T-helper 1 cell (primary cell): Measurements from ENCODE around the gene PCCA.
"Not testable (repeated sequence)": the region's sequence is repeated elsewhere in the genome, so short reads cannot be mapped to it uniquely, and the experiment has no call there.

Experiments
- DNase-seq, 5 donors: peaks; one replicate each; pipeline ENCODE4 v3.0.0-alpha.2; 2012 to 2020

Gene PCCA

DNA sequence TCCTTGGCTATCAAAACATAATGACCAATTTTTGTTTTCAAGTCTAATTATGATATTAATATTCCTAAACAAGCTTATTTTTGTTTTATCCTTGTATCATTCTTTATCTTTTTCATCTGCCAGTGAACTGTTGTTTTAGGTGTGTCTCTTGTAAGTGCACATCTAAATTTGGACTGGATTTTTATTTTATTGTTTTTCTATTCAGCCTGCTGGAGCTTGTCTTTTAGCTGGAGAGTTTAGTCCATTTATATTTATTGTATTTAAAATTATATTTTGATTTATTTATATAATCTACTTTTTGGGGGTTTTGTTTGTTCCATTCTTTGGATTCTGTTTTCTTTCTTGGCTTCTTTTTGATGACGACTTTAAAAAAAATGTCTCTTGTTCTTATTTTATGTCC lies 159.0 kb downstream of the PCCA start:
- DNase-seq = no peak

DNA sequence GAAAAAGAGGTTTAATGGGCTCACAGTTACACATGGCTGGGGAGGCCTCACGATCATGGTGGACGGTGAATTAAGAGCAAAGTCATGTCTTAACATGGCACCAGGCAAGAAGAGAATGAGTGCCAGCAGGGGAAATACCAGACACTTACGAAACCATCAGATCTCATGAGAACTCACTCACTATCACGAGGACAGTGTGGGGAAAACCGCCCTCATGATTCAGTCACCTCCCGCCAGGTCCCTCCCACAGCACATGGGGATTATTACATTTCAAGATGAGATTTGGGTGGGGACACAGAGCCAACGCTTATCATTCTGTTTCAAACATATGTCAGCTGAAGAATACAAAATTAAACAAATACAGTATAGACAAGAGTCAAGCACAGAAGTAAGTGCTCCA lies 165.1 kb downstream of the PCCA start:
- DNase-seq = no peak

DNA sequence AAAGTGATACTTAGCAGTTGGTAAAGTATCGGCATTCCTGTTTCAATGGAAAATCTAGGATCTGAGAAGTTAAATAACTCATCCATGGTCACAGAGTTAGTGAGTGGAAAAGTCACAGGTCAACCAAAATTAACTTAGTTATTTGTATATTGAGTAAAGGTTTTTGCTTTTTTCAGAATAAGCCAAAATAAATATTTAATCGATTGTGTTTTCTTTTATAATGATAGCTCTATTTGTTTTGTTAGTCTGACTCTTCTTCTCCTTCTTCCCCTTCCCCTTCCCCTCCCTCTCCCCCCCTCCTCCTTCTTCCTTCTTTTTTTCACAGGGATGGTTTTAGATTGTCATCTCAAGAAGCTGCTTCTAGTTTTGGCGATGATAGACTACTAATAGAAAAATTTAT lies 173.5 kb downstream of the PCCA start:
- no peak for DNase-seq

DNA sequence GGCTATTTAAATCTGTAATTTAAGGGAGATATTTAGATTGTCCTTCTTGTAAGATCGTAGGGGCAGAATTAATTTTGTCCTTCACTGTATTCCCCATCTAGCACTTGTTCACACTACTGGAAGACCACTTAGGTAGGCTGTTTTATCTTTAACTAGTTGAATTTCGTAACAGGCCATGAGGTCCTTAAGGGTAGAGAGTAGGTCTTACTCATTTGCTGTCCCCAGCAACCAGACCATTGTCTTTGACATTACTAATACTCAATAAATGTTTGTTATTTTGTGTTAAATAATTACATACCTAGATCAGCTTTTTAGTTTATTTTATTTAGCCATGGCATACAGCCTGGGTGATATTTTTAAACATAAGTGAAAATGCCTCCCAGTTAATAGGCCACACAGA lies 177.1 kb downstream of the PCCA start:
- DNase-seq = no peak

DNA sequence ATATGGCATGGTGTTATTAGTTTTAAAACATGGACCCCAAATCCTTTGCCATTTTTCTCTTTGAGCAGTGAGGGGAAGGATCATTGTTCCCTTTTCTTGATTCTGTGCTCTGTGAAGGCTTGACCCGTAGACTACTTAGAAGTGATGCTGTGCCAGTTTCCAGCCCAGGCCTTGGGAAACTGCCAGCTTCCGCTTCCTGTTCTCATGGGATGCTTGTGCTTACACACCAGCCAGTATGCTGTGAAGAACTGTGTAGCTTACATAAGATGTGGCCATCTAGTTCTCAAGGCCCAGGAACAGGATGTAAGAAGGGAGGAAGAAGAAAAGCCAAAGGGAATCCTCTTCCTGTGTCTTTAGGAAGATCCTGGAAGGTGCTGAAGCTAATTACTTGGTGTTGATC lies 180.9 kb downstream of the PCCA start:
- DNase-seq = no peak

DNA sequence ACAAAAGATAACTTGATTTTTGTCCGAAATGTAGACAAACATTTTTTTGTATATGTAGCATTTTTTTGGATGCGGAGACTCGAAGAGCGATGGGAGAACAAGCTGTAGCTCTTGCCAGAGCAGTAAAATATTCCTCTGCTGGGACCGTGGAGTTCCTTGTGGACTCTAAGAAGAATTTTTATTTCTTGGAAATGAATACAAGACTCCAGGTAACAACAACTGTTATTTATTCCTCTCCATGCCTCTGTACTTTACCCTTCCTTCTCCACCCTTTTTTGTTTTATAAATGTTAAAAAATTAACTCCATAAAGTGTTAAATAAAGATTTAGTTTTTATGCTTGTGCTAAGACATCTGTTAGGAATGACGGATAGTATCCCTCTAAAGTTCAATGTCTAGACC lies 184.2 kb downstream of the PCCA start:
- DNase-seq = no peak

DNA sequence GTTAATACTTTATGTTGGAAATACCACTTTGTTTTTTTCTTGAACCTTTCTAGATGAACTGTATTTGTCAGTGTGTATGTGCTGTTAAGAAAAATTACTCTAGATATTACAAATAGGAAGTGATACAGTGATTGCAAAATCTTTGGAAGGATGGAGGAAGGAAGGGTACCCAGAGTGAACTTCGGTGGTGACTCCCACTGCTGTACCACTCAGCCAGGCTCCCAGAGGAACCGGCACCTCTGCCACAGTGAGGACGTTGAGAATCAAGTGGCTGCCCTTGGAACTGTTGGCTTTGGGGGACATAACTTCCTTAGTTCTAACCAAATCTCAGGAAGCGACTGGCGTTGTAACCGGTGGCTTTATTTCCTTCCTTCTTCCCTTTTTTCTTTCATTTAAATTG lies 184.7 kb downstream of the PCCA start:
- DNase-seq = no peak

DNA sequence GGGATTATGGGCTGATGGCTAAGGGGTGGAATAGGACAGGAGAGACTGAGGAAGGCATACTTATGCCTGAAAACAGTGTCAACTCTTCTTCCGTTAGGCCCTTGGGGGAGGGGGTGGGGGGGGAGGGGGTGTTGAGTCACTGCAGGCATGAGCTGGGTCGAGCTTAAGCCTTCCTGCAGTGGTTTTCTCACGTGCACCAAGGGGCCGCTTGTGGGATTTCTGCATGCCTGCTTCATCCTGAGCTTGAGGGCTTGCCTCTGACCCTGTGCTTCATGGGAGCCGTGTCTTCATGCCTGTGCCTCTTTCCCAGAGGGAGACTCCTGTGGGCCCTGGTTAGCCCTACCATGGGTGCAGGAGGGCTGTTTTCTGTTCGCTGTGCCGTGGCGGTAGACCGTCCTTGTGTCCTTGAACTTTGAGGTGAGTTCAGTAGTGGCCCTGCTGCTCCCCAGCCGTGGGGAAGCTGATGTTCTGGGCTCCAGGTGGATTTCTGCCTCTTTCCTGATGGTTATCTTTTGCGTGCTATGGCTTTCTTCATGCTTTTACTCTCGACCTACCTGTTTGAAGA lies 186.1 kb downstream of the PCCA start:
- DNase-seq = no peak

DNA sequence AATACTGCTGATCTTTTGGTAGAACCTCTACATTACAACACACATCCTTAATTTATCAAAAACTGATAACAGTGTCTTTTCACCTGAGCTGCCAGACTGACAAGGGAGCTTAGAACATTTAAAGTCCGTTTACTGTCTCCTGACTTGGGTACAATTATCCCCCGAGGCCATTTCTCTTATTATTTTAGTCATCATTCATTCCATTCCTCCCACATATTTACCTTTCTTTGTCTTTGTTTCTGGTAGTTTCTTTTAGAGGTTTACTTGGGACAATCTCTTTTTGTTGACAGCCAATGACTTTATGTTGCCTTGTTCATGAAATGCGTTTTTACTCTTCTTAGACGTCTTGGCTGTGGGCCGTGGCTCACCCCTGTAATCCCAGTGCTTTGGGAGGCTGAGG lies 186.9 kb downstream of the PCCA start:
- DNase-seq = no peak

DNA sequence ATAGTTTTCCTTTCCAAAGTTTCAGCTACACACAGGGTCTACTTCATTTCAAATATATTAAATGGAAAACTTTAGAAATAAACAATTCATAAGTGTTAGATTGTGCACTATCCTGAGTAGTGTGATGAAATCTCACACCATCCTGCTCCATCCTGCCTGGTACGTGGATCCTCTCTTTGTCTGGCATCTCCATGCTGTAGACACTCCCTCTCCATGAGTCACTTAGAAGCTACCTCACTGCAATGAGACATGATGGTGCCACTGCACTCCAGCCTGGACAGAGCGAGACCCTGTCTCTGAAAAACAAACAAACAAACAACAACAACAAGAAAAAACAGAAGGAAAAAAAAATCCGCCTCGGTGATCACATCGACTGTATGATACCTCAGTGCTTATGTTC lies 191.8 kb downstream of the PCCA start:
- no peak for DNase-seq

DNA sequence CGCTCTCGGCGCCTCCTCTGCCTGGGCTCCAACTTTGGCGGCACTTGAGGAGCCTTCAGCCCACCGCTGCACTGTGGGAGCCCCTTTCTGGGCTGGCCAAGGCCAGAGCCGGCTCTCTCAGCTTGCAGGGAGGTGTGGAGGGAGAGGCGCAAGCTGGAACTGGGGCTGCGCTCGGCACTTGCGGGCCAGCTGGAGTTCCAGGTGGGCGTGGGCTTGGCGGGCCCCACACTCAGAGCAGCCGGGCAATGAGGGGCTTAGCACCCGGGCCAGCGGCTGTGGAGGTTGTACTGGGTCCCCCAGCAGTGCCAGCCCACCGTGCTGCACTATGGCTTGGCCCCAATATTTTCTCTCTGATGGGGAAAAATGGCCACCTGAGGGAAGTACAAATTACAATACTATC lies 193.4 kb downstream of the PCCA start:
- DNase-seq = not testable (repeated sequence)

DNA sequence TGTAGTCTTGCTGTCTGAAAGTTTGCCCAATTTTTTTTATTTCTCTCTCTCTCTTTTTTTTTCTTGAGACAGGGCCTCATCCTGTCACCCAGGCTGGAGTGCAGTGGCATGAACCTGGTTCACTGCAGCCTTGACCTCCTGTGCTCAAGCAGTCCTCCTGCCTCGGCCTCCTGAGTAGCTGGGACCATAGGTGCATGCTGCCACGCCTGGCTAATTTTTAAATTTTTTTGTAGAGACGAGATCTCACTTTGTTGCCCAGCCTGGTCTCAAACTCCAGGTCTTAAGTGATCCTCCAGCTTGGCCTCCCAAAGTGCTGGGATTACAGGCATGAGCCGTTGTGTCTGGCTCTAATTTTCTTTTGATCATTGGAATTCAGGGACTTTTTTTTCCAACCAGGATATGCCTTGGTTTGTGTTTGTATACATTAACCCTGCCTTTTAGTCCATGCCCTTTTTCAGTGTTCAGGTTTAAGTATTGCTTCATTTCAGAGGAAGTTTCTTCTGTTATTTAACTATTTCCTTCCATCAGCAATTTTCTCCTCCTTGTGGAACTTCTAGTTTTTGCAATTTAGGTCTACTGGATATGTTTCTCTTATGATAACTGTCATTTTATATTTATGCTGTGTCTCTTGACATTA lies 201.4 kb downstream of the PCCA start:
- no peak for DNase-seq

DNA sequence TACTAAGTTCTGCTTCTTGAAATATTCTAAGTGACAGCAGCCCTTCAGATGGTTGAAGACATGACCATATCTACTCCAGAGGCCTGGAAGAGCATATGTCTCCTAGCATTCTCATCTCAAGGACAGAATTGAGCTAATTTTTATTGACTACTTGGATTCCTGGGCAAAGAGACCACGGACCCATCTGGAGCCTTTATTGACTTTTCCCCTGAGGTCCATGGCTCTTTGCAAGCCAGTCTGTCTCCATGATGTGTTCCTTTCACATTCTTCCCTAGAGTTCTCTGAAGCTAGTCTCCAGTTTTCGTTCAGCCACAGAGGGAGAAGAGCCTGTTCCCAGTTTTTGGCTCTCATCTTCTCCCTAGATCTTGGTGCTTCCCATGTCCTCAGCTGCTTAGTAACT lies 202.7 kb downstream of the PCCA start:
- no peak for DNase-seq

DNA sequence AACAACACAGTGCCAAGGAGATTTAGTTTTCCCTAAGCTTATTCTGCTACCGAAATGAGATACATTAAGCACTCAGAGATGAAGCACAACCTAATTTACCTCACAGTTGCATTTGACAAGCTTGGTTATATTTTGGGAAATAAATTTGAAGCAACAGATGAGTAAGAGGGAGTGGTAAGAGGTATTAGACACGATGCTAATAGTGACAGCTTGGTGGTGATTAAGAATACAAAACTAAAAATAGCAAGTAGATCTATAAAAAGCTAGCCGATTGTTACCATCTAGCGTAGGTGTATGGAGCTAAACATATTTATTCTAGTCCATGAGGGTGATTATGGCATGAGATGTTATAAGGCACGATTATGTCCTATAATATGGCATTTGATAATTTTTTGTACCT lies 208.5 kb downstream of the PCCA start:
- no peak for DNase-seq

DNA sequence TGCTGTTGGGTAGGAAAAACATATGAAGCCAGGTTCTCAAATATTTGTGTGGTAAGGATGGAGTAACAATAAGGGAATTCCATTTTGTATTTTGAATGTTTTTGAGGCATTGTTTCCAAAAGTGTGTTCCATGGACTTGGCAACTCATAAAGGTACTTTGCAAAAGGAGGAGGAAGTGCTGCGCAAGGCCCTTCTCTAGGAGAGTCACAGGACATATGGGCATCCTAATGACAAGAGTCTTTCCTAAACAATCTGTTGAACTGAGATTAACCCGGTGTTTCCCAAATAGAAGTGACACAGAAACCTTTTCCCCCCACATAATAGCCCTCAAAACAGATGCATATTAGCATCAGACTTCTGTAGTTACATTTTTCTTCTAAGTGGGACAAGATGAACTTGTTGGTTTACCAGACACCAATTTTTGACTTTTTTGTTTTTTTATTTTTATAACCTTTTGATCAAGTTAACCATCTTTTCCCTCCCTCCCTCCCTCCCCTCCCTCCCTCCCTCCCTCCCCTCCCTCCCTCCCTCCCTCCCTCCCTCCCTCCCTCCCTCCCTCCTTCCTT lies 209.3 kb downstream of the PCCA start:
- DNase-seq = no peak

DNA sequence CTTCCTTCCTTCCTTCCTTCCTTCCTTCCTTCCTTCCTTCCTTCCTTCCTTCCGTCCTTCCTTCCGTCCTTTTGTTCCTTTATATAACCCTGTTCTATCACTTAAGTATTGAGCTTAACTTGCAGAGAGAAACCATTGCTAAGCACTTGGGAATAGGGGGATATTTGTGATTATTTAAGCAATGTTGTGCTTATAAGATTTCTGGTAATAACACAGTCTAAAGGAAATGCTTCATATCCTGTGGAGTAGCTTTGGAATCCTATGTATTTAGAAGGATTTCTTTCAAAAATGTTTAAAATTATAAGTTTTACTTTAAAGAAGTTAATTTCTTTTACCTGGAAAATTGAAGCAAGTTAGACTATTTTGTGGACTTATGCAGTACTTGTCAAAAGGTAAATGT lies 209.8 kb downstream of the PCCA start:
- DNase-seq = no peak

DNA sequence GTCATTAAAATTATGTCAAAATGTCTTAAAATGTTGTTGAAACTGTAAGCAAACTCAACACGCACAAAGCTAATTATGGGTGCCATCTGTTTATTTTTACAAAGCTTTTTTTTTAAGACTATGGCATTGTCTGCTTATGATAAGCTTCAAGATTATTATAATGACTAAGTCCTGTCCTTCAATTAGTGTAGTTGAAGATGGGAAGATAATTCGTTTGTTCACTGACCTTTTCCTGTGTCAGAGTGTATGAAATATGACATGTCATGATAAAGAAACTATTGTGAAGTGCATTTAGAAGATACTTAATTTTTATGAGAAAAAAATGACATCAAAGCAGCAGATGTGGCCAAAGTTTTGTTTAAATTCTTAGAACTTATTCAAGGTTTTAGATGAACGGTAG lies 211.3 kb downstream of the PCCA start:
- no peak for DNase-seq

DNA sequence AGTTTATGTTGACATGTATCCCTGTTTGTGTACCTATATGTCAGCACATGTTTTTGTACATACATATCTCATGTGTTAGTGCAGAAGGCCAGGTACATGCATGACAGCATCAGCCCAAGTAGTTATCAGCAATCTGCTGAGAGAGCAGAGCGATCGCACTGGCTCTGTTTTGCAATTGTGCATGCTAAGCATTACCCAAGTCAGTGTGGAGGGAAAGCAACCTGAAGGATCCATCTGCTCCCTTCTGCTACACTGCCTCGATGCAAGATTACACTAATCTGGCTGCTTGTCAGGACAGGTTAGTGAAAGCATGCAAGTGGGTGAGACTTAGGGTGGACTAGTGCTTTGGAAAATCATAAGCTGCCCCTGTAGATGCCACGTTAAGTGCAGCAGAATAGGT lies 211.8 kb downstream of the PCCA start:
- no peak for DNase-seq

DNA sequence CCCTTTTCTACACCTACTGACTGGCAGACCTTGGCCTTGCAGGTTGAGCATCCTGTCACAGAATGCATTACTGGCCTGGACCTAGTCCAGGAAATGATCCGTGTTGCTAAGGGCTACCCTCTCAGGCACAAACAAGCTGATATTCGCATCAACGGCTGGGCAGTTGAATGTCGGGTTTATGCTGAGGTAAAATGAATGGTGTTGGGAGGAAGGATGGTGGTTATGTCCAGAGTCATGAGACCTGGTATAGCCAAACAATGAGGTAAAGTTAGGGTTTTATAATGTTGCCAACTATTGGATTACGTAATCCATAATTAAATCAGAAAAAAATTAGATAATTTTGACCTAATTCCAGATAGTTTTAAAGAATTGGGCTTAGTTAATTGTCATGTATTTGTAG lies 212.5 kb downstream of the PCCA start:
- no peak for DNase-seq

DNA sequence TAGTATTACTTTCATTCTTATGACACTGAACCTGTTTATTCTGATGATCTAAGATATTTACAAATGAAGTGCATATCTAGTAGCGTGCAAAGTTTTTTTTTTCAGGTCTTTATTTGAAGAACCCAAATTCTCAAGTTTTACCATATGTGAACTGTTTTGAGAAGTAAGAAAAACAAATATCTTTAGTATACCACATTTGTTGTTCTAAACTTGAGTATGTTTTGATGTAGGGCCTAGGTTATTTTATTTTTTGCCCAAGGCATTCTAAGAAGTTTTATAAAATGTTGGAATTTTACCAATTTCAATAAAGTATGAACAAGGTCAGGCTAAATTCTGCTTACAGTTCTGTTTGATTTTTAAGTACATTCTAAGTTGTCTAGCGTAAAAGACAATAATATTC lies 213.5 kb downstream of the PCCA start:
- DNase-seq = no peak

DNA sequence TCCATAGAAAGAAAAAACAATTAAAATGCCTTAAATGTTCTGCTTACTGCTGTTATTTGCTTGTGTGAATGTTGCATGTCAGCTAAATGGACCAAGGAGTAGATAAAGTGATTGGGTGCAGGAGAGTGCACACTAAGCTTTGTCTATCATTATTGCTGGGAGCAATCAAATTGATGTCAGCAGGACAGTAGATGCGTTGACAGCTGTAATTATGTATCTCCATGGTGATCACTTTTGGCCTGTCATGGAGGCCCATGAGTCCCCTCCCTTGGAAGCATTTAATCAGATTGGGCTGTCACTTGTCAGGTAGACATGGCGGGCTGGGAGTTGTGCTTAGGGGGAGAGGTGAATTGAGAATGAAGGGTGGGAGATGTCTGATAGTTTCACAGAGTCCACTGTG lies 215.3 kb downstream of the PCCA start:
- no peak for DNase-seq

DNA sequence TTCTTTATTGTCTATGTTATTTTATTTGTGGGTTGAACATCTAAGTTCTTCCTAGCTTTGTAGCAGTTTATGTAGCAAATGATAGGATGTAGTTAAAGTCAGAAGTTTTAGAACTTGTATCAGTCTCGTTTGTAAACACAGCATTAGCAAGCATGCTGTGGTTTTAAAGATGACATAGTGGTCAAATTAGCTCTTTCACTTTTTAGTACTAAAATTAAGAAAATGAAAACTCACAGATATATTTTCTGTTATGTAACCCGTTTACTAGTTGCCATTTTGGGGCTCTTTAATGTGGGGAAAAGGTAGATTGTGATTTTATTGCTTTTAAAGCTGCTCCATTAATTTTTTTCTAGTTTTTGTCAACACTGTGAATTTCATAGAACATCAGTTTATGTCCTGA lies 216.5 kb downstream of the PCCA start:
- no peak for DNase-seq

DNA sequence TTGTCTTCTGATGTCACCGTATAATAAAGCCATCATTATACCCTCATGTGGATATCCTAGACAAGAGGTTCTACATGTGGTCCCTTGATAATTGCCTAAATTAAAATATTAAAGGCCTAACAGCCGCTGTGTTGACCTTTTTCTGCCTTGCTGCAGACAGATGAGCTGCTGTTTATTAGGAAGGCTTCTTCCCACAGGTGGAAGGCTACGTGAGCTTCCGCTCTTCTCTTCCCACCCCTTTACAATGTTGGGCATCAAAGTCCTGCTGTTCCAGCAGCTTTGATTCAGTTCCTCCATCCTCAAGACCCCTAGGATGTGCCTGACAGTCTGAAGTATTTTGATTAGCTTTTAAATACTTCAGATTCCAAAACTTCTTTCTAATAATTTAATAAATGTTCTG lies 217.1 kb downstream of the PCCA start:
- DNase-seq = no peak

DNA sequence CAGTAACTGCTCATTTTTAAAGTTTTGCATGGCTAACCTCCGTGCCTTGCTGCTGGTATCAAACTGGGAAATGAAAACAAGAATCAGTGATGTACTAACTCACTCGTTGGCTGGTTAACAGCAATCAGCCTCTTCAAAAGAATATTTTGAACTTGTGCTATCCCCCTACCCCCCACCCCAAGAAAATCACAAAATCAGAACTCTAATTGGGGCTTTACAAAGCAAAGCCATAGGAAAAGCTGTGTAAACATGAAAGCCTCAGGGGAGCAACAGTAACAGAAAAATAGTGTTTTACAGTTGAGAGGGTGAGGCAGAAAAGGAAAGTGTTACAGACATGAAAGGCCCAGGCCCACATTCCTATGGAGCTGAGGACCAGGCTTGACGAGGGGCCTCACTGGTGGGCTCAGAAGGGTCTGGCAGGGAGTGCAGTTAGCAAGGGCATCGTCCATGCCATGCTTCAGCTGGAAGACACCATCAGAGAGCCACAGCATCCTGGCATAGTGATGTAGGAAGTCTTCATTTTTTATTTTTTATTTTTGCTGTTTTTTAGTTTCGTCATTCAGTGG lies 217.6 kb downstream of the PCCA start:
- no peak for DNase-seq
